Measurements from ENCODE around the gene EP400.

The EP400 gene

GRCh38 chr12:132116709-132117557 is 167.2 kb downstream of the EP400 start:
- no peaks in the 10 kb centered on the region for H3K79me2 ChIP-seq (ENCODE audit: insufficient read depth, low read length)
- no peaks in the 10 kb centered on the region for H3F3A ChIP-seq (ENCODE audit: insufficient read depth, low read length)
- no peak for TF ChIP-seq EZH2 (IDR thresholded peaks at IDR 0.05; ENCODE audit: borderline replicate concordance, low read length)
- TF ChIP-seq, protein P1, sequence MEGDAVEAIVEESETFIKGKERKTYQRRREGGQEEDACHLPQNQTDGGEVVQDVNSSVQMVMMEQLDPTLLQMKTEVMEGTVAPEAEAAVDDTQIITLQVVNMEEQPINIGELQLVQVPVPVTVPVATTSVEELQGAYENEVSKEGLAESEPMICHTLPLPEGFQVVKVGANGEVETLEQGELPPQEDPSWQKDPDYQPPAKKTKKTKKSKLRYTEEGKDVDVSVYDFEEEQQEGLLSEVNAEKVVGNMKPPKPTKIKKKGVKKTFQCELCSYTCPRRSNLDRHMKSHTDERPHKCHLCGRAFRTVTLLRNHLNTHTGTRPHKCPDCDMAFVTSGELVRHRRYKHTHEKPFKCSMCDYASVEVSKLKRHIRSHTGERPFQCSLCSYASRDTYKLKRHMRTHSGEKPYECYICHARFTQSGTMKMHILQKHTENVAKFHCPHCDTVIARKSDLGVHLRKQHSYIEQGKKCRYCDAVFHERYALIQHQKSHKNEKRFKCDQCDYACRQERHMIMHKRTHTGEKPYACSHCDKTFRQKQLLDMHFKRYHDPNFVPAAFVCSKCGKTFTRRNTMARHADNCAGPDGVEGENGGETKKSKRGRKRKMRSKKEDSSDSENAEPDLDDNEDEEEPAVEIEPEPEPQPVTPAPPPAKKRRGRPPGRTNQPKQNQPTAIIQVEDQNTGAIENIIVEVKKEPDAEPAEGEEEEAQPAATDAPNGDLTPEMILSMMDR (IDR thresholded peaks at IDR 0.05; ENCODE audit: low read length), result no peak
- no peaks in the 10 kb centered on the region for H3K4me1 ChIP-seq (ENCODE audit: insufficient read depth, low read length, severe bottlenecking)
- H3K9me3 ChIP-seq (ENCODE audit: low read length), result no peaks in the 10 kb centered on the region
- H3K27ac ChIP-seq (ENCODE audit: low read depth, low read length, poor library complexity, severe bottlenecking), result no peak overlapping the region
- H3K4me3 ChIP-seq (ENCODE audit: low read depth, low read length, poor library complexity, severe bottlenecking), result no peak overlapping the region
- no peak overlapping the region for H2AFZ ChIP-seq (ENCODE audit: low read length)
- no peaks in the 10 kb centered on the region for H4K20me1 ChIP-seq (ENCODE audit: insufficient read depth, low read length)
- H3K36me3 ChIP-seq (ENCODE audit: insufficient read depth, low read length), result peaks cover 70% of the 10 kb centered on the region
- no peak overlapping the region for H3K4me2 ChIP-seq (ENCODE audit: low read length)
- no peaks in the 10 kb centered on the region for H3K9me2 ChIP-seq (ENCODE audit: low read depth, low read length)
- no peaks in the 10 kb centered on the region for H3K27me3 ChIP-seq (ENCODE audit: insufficient read depth, low read length)
- no peak overlapping the region for H3K9ac ChIP-seq (ENCODE audit: low read length)

DNA sequence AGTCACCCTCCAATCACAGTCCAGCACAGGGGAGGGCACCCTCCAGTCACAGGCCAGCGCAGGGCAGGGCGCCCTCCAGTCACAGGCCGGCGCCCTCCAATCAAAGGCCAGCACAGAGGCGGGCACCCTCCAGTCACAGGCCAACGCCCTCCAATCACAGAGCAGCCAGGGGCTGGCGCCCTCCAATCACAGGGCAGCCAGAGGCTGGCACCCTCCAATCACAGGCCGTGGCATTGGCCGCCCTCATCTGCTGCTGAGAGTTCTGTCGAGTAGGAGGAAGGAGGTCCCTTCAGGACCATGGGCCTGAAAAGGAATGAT is 167.8 kb downstream of the EP400 start:
- Histone ChIP-seq H3F3A (ENCODE audit: insufficient read depth, low read length) (no peaks in the 10 kb centered on the region), H3K36me3 (ENCODE audit: insufficient read depth, low read length) (peaks cover 75% of the 10 kb centered on the region), H2AFZ (ENCODE audit: low read length) (no peak overlapping the region), H3K4me2 (ENCODE audit: low read length) (no peak overlapping the region), H3K9ac (ENCODE audit: low read length) (no peak overlapping the region), H3K4me3 (ENCODE audit: low read depth, low read length, poor library complexity, severe bottlenecking) (no peak overlapping the region), H3K4me1 (ENCODE audit: insufficient read depth, low read length, severe bottlenecking) (no peaks in the 10 kb centered on the region), H3K9me2 (ENCODE audit: low read depth, low read length) (no peaks in the 10 kb centered on the region), H3K27me3 (ENCODE audit: insufficient read depth, low read length) (no peaks in the 10 kb centered on the region), H3K27ac (ENCODE audit: low read depth, low read length, poor library complexity, severe bottlenecking) (no peak overlapping the region), H3K9me3 (ENCODE audit: low read length) (no peaks in the 10 kb centered on the region), H4K20me1 (ENCODE audit: insufficient read depth, low read length) (no peaks in the 10 kb centered on the region), H3K79me2 (ENCODE audit: insufficient read depth, low read length) (no peaks in the 10 kb centered on the region)
- TF ChIP-seq EZH2 (IDR thresholded peaks at IDR 0.05; ENCODE audit: borderline replicate concordance, low read length), result no peak
- TF ChIP-seq, protein P1 (IDR thresholded peaks at IDR 0.05; ENCODE audit: low read length), result no peak

DNA sequence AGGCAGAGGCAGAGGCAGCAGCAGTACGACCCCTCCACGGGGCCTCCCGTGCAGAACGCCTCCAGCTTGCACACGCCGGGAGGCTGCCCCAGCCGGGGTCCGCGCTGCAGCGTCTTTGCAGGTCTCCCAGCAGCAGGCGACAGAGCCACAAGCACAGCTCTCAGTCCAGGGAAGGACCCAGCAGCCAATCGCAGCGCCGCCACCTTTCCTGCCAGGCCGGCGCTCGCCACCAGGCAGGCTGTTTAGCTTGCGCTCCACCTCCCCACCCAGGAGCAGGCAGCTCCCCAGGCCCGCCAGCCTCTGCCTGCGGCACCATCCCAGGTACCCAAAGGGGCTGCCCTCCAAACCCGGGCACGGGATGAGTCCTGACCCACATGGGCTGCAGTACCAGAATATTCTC is 169.1 kb downstream of the EP400 start:
- Histone ChIP-seq H3K4me3 (ENCODE audit: low read depth, low read length, poor library complexity, severe bottlenecking) (no peak overlapping the region), H3K4me1 (ENCODE audit: insufficient read depth, low read length, severe bottlenecking) (no peaks in the 10 kb centered on the region), H3K36me3 (ENCODE audit: insufficient read depth, low read length) (peaks cover 72% of the 10 kb centered on the region)

More for the DNA sequence above, 169.1 kb downstream of the EP400 start:
- no peak overlapping the region for H2AFZ ChIP-seq (ENCODE audit: low read length)
- H3K79me2 ChIP-seq (ENCODE audit: insufficient read depth, low read length), result no peaks in the 10 kb centered on the region
- no peak for TF ChIP-seq EZH2 (IDR thresholded peaks at IDR 0.05; ENCODE audit: borderline replicate concordance, low read length)
- TF ChIP-seq, protein P1 (IDR thresholded peaks at IDR 0.05; ENCODE audit: low read length), result no peak
- no peak overlapping the region for H3K4me2 ChIP-seq (ENCODE audit: low read length)
- no peaks in the 10 kb centered on the region for H3K27me3 ChIP-seq (ENCODE audit: insufficient read depth, low read length)
- H3K27ac ChIP-seq (ENCODE audit: low read depth, low read length, poor library complexity, severe bottlenecking), result no peak overlapping the region
- H3K9ac ChIP-seq (ENCODE audit: low read length), result no peak overlapping the region
- no peaks in the 10 kb centered on the region for H4K20me1 ChIP-seq (ENCODE audit: insufficient read depth, low read length)
- no peaks in the 10 kb centered on the region for H3F3A ChIP-seq (ENCODE audit: insufficient read depth, low read length)
- H3K9me2 ChIP-seq (ENCODE audit: low read depth, low read length), result no peaks in the 10 kb centered on the region
- no peaks in the 10 kb centered on the region for H3K9me3 ChIP-seq (ENCODE audit: low read length)
